Right cardiac atrium (tissue), 5 donors: ENCODE measurements around the gene CAMKMT. TPM values are rescaled to one million over a fixed set of nuclear protein-coding genes. Genes with fewer than 3 reads are reported as not detected.
"Not testable (repeated sequence)": the region's sequence is repeated elsewhere in the genome, so short reads cannot be mapped to it uniquely, and the experiment has no call there.

Experiments
- ATAC-seq, 2 donors: fragments of 200-7000 bp; cut with Tn5 transposase; one replicate each; pipeline versions ENCODE4 v1.8.0 to v1.9.1; 2020; ENCODE audit warnings: moderate library complexity in 2 of 2, mild to moderate bottlenecking in 1 of 2
- DNase-seq, 3 donors: peaks; one replicate each; pipeline ENCODE4 v3.0.0-alpha.2; 2020
- H3K27ac ChIP-seq: one replicate; pipeline ENCODE4 v1.5.1; 2013; ENCODE audit warnings: mild to moderate bottlenecking, low read length, control low read depth, moderate library complexity
- H3K27me3 ChIP-seq: one replicate; pipeline ENCODE4 v1.6.1; 2013; ENCODE audit not compliant: control insufficient read depth, insufficient read depth
- H3K4me1 ChIP-seq: one replicate; pipeline ENCODE4 v1.6.1; 2013; ENCODE audit warnings: low read length; ENCODE audit not compliant: control insufficient read depth, insufficient read depth
- H3K4me3 ChIP-seq: one replicate; pipeline ENCODE4 v1.5.1; 2013; ENCODE audit warnings: low read length, control low read depth
- H3K9me3 ChIP-seq: one replicate; pipeline ENCODE4 v1.6.1; 2013; ENCODE audit warnings: low read length; ENCODE audit not compliant: control insufficient read depth
- whole genome bisulfite sequencing: extraction: QIAGEN DNeasy Blood & Tissue Kit; methylation state at CpG from one replicate; pipeline ENCODE4 v1.1.7; 2013; 5-methylcytosine and 5-hydroxymethylcytosine counted together
- intact Hi-C, 4 donors: fragments of 100-400 bp; cut with DNase I; formaldehyde crosslinking; loops; one replicate each; pipeline versions ENCODE4 v1.11.0 to v1.14.0; 2022 to 2023
- polyA plus RNA-seq: library from polyadenylated mRNA; stranded (reverse); fragments of 200-250 nt; gene quantifications from one replicate; pipeline ENCODE4 v1.2.3, GENCODE V29; 2013
- total RNA-seq, 4 donors: library from RNA; stranded (reverse); fragmentation: NEBNext Ultra II Directional; extraction: Animal tissue kit (Norgen Biotek cat#: 25700); gene quantifications; one replicate each; pipeline ENCODE4 v1.2.1, GENCODE V29; 2021
- donor health status: healthy with polysubstance abuse.
- donor health status: DM: no; HTN: yes; CAD: no.
- donor health status: DM: no; HTN: no; CAD: no.
- donor health status: DM: no; HTN: yes; CAD: no; lungs with severe emphysema.
- donor health status: DM: yes; HTN: yes; CAD: no.

The CAMKMT gene
- total and polyA plus RNA-seq, 5 donors: 4.6 to 6.3 (median 5.5) TPM

DNA sequence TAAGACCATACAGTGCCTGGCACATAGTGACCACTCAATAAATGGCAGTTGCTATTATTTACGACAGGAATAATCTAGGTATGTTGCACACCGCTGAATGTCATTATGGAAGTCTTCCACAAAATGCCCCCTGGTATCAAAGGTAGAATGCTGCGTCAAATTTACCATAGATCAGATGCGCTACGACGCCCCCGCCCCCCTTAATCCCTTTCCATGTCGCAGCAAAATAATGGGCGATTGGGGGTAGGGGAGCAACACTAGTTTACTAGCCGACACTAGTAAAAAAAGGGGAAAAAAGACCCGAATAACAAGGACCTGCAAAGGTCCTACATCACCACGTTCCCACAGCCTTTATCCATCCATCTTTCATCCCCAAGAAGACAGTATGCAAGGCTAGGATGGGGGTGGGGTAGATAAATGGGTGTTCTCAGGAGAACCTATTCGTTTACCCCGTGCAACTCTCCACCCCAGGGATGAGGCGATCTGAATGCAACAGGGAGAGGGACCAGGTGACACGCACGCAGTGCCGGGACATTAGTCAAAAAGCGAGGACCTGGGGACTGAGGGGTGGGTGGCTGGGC, 908 bp upstream of the CAMKMT start:
- Histone ChIP-seq H3K27ac (peak overlapping the region; percentile 81), H3K9me3 (no peaks in the 10 kb centered on the region), H3K27me3 (no peaks in the 10 kb centered on the region), H3K4me3 (peak overlapping the region; percentile 79), H3K4me1 (peaks cover 2% of the 10 kb centered on the region)
- WGBS: 3% methylated on average over 19 of the region's 19 CpGs
- intact Hi-C loops: no loop called here
- DNase-seq (peak in 1 of 3 donors; percentile 40), ATAC-seq (peak; percentile 13 to 30)

DNA sequence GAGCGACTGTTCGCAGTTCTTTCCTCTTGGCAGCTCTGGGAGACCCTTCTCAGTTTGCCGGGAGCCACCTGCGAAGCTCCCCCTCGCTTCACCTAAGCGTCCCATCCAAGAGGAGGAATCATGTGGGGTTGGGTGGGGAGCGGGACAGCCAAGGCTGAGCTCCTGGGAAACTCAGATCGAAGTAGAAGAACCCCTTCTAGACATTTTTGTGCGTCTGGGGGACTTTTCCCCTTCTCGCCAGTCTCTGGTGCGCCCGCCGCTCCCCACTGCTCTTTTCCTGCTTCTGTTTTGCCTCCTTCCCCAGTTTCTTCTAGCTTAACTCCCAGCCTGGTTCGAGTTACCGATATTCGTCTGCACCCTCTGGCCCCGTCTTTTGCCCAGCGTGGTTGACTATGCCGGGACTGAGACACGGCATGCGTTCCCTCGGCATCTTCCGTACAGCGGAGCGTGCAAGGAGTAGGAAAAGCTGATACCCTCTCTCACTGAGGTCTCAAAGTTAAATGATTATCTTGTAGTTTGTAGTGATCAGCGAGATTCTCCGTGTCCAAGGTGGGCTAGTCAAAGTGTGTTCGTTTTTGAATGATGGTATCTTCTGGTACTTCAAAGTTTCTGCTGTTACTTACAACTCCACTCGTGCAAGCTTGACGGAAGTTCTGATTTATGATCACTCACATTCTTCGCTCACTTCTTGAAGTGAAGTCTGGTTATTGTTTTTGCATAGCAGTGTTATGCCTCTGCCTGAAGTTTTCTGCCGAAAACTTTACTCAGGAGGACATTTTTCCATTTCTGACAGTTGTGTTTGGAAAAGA, 664 bp downstream of the CAMKMT start:
- H3K27me3 ChIP-seq: no peaks in the 10 kb centered on the region
- DNase-seq: peak; percentile 30 to 70 (median 50)
- H3K9me3 ChIP-seq: no peaks in the 10 kb centered on the region
- intact Hi-C loops: no loop called here
- peak overlapping the region; percentile 61 for H3K27ac ChIP-seq
- peak; percentile 59 to 61 for ATAC-seq
- H3K4me3 ChIP-seq: peak overlapping the region; percentile 79
- peaks cover 2% of the 10 kb centered on the region for H3K4me1 ChIP-seq
- under 1% methylated on average over 32 of the region's 32 CpGs for WGBS

GRCh38 chr2:44364604-44365003, 2.9 kb downstream of the CAMKMT start:
- Histone ChIP-seq H3K4me1 (peaks cover 2% of the 10 kb centered on the region), H3K27ac (no peak overlapping the region), H3K27me3 (no peaks in the 10 kb centered on the region), H3K9me3 (no peaks in the 10 kb centered on the region), H3K4me3 (no peak overlapping the region)
- intact Hi-C loops: no loop called here
- DNase-seq: no peak
- ATAC-seq: no peak
- 95% methylated on average over 3 of the region's 3 CpGs for WGBS

- ATAC-seq: no peak
- intact Hi-C loops: no loop called here
- H3K4me3 ChIP-seq: no peak overlapping the region
- 85% methylated on average over 1 of the region's 1 CpG for WGBS
- H3K27me3 ChIP-seq: no peaks in the 10 kb centered on the region
- H3K9me3 ChIP-seq: no peaks in the 10 kb centered on the region
- no peak overlapping the region for H3K27ac ChIP-seq
- H3K4me1 ChIP-seq: no peaks in the 10 kb centered on the region
- no peak for DNase-seq
Observed at GRCh38 chr2:44367591-44367990, 5.8 kb downstream of the CAMKMT start.

- no peak overlapping the region for H3K27ac ChIP-seq
- no peaks in the 10 kb centered on the region for H3K4me1 ChIP-seq
- intact Hi-C loops: no loop called here
- DNase-seq (no peak), ATAC-seq (no peak)
- no peak overlapping the region for H3K4me3 ChIP-seq
- no peaks in the 10 kb centered on the region for H3K9me3 ChIP-seq
- H3K27me3 ChIP-seq: no peaks in the 10 kb centered on the region
Observed at GRCh38 chr2:44369392-44369791, 7.6 kb downstream of the CAMKMT start.

DNA sequence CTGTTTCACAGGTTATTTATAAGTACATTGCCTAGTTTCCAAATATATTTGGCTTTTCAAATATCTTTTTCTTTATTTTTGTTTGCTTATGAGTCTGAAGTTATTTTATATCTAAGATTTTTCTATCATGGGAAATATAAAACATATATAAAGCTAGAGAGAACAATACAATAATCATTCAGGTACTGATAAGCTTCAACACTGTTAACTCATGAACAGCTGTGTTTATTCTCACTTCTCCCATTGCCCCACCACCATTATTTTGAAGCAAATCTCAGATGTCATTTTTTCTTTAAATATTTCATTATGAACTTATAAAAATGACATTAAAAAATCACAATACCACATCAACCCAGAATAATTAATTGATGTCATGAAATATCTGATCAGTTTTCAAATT, 9.7 kb downstream of the CAMKMT start:
- Histone ChIP-seq H3K4me1 (no peaks in the 10 kb centered on the region), H3K27ac (no peak overlapping the region), H3K9me3 (no peaks in the 10 kb centered on the region), H3K27me3 (no peaks in the 10 kb centered on the region), H3K4me3 (no peak overlapping the region)
- intact Hi-C loops: no loop called here
- ATAC-seq (no peak), DNase-seq (no peak)

DNA sequence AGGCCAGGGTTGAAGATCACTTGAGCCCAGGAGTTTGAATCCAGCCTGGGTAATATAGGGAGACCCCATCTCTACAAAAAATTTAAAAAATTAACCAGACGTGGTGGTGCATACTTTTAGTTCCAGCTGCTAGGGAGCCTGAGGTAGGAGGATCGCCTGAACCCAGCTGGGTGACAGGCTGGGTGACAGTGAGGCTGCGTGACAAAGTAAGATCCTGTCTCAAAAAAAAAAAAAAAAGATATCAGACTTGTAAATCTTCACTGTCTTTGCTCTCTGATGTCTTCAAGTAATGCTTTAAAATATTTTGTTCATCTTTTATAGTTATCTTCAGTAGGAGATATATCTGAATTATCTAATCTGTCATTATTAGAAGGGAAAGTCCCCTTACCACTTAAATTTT, 10.5 kb downstream of the CAMKMT start:
- no peak overlapping the region for H3K4me3 ChIP-seq
- no peaks in the 10 kb centered on the region for H3K4me1 ChIP-seq
- H3K27me3 ChIP-seq: no peaks in the 10 kb centered on the region
- H3K9me3 ChIP-seq: no peaks in the 10 kb centered on the region
- intact Hi-C loops: no loop called here
- WGBS: 92% methylated on average over 3 of the region's 3 CpGs
- no peak for ATAC-seq
- DNase-seq: no peak
- no peak overlapping the region for H3K27ac ChIP-seq

DNA sequence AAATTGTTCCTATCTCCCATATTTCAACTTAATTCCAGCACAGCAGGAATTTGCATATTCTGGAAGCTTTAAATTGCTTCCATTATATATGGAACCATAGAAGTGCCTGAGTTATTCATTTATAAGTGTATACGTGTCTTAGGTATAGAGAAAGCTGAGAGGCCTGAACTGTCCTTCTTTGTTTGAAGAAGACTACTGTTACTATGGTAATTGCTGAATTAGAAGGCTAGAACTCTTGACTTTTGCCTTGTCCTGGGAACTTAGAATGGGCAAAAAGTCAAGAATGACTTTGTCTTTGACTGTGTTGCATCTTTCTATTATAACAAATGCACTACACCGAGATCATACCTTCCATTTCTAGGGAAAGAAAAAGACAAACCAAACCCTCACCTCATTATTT, 15.7 kb downstream of the CAMKMT start:
- no peaks in the 10 kb centered on the region for H3K27me3 ChIP-seq
- no peak overlapping the region for H3K4me3 ChIP-seq
- no peak for DNase-seq
- no peak for ATAC-seq
- H3K27ac ChIP-seq: no peak overlapping the region
- WGBS: 96% methylated on average over 2 of the region's 2 CpGs
- H3K4me1 ChIP-seq: no peaks in the 10 kb centered on the region
- intact Hi-C loops: no loop called here
- H3K9me3 ChIP-seq: no peaks in the 10 kb centered on the region

GRCh38 chr2:44385226-44385625, 23.5 kb downstream of the CAMKMT start:
- intact Hi-C loops, H3K27me3 ChIP-seq, H3K27ac ChIP-seq, ATAC-seq, H3K9me3 ChIP-seq, H3K4me1 ChIP-seq, H3K4me3 ChIP-seq, DNase-seq: not testable (repeated sequence)
- WGBS: 74% methylated on average over 2 of the region's 2 CpGs

DNA sequence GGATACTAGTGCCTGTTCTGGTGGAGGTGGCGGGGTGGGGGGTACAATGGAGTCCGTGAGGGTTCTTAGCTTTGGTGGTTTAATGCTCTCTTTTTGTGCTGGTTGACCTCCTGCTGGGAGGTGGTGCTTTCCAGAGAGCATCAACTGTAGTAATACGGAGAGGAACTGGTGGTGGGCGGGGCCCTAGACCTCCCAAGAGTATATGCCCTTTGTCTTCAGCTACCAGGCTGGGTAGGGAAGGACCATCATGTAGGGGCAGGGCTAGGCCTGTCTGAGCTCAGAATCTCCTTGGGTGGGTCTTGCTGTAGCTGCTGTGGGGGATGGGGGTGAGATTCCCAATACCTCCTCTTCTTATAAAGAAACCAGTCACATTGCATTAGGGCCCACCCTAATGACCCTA, 27.1 kb downstream of the CAMKMT start:
- DNase-seq: peak in 1 of 3 donors; percentile 27
- intact Hi-C loops: no loop called here
- no peak overlapping the region for H3K4me3 ChIP-seq
- no peak overlapping the region for H3K27ac ChIP-seq
- H3K27me3 ChIP-seq: no peaks in the 10 kb centered on the region
- ATAC-seq: no peak
- no peaks in the 10 kb centered on the region for H3K9me3 ChIP-seq
- no peaks in the 10 kb centered on the region for H3K4me1 ChIP-seq
- WGBS: 59% methylated on average over 4 of the region's 4 CpGs

- Histone ChIP-seq H3K27ac (no peak overlapping the region), H3K9me3 (no peaks in the 10 kb centered on the region), H3K27me3 (no peaks in the 10 kb centered on the region), H3K4me1 (no peaks in the 10 kb centered on the region), H3K4me3 (no peak overlapping the region)
- intact Hi-C loops: loop anchor here in 2 of 4 donors (10.0 kb wide), 1 partner anchor 565 kb away; no protein-coding TSS in a partner anchor
- DNase-seq (no peak), ATAC-seq (no peak)
- WGBS: 92% methylated on average over 1 of the region's 1 CpG
Observed at GRCh38 chr2:44389895-44390294, 28.1 kb downstream of the CAMKMT start.
